ENCODE data around the gene SLC4A5.

DNA sequence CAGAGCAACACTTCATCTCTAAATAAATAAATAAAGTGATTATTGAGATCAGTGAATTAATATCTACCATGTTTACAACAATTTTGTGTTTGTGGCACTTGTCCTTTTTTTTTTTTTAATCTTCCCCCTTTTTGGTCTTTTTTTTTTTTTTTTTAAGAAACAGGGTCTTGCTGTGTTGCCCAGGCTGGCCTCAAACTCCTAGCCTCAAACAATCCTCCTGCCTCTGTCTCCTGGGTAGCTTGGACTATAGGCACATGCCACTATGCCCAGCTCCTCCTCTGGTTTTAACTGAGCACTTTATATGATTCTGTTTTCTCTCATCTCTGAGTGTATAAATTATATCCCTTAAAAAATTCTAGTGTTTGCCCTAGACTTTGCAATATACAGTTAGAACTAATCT is 30.3 kb downstream of the SLC4A5 start:
- TF ChIP-seq, protein P1, sequence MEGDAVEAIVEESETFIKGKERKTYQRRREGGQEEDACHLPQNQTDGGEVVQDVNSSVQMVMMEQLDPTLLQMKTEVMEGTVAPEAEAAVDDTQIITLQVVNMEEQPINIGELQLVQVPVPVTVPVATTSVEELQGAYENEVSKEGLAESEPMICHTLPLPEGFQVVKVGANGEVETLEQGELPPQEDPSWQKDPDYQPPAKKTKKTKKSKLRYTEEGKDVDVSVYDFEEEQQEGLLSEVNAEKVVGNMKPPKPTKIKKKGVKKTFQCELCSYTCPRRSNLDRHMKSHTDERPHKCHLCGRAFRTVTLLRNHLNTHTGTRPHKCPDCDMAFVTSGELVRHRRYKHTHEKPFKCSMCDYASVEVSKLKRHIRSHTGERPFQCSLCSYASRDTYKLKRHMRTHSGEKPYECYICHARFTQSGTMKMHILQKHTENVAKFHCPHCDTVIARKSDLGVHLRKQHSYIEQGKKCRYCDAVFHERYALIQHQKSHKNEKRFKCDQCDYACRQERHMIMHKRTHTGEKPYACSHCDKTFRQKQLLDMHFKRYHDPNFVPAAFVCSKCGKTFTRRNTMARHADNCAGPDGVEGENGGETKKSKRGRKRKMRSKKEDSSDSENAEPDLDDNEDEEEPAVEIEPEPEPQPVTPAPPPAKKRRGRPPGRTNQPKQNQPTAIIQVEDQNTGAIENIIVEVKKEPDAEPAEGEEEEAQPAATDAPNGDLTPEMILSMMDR (IDR thresholded peaks at IDR 0.05), result no peak
- no peak for TF ChIP-seq POLR2A (IDR thresholded peaks at IDR 0.05)

Data from esophagus squamous epithelium (tissue), 4 donors.